ENCODE results near the gene SOX5. TPM values are rescaled to one million over a fixed set of nuclear protein-coding genes. Genes with fewer than 3 reads are reported as not detected.

The SOX5 gene
- total RNA-seq, 4 donors from 2014 or later: 47.1 to 56.8 (median 50.2) TPM

GRCh38 chr12:23546756-23547155 is 402.7 kb downstream of the SOX5 start:
- no peak for TF ChIP-seq CTCF (IDR thresholded peaks at IDR 0.05; ENCODE audit: low read depth)

GRCh38 chr12:23543767-23544166 is 405.7 kb downstream of the SOX5 start:
- no peak for TF ChIP-seq CTCF (IDR thresholded peaks at IDR 0.05; ENCODE audit: low read depth)

GRCh38 chr12:23542187-23542586 is 407.3 kb downstream of the SOX5 start:
- TF ChIP-seq CTCF (IDR thresholded peaks at IDR 0.05; ENCODE audit: low read depth): no peak

GRCh38 chr12:23540572-23540971 is 408.9 kb downstream of the SOX5 start:
- TF ChIP-seq CTCF (IDR thresholded peaks at IDR 0.05; ENCODE audit: low read depth): no peak

- TF ChIP-seq CTCF (IDR thresholded peaks at IDR 0.05; ENCODE audit: low read depth): no peak
These were observed 413.2 kb downstream of the SOX5 start for GRCh38 chr12:23536293-23536692.

GRCh38 chr12:23535441-23535840 is 414.0 kb downstream of the SOX5 start:
- TF ChIP-seq CTCF (IDR thresholded peaks at IDR 0.05; ENCODE audit: low read depth): no peak

GRCh38 chr12:23534196-23534595 is 415.3 kb downstream of the SOX5 start:
- no peak for TF ChIP-seq CTCF (IDR thresholded peaks at IDR 0.05; ENCODE audit: low read depth)

Measured in subcutaneous adipose tissue (tissue), 4 donors.